GM12865 (cell line): ENCODE measurements around the gene MYO18B.

ENCODE experiments used
- DNase-seq: peaks from one replicate; pipeline ENCODE4 v3.0.0; 2010; ENCODE audit warnings: low read depth
- H3K4me3 ChIP-seq: 2 replicates; pipeline ENCODE4 v1.5.1; 2011; ENCODE audit warnings: mild to moderate bottlenecking, low read depth, low read length, control low read depth
- CTCF ChIP-seq: IDR thresholded peaks from 2 replicates; pipeline ENCODE4 v1.5.1; 2011; ENCODE audit warnings: low read length, control low read depth, low read depth, inconsistent platforms; ENCODE audit not compliant: insufficient read depth; ENCODE audit errors: missing control alignments

Gene MYO18B

GRCh38 chr22:25726241-25726640 lies 15.7 kb upstream of the MYO18B start:
- no peak for DNase-seq
- no peak overlapping the region for H3K4me3 ChIP-seq
- TF ChIP-seq CTCF: no peak

GRCh38 chr22:25728071-25728470 lies 13.9 kb upstream of the MYO18B start:
- DNase-seq: no peak
- no peak for TF ChIP-seq CTCF

GRCh38 chr22:25729016-25729995 lies 12.7 kb upstream of the MYO18B start:
- TF ChIP-seq CTCF: no peak
- H3K4me3 ChIP-seq: no peak overlapping the region
- no peak for DNase-seq

More at GRCh38 chr22:25728071-25728470, 13.9 kb upstream of the MYO18B start:
- H3K4me3 ChIP-seq: no peak overlapping the region

- no peak overlapping the region for H3K4me3 ChIP-seq
- DNase-seq: no peak
These were observed 6.3 kb upstream of the MYO18B start for GRCh38 chr22:25735650-25736049.

GRCh38 chr22:25736378-25737011 lies 5.5 kb upstream of the MYO18B start:
- no peak for DNase-seq
- no peak for TF ChIP-seq CTCF

More at GRCh38 chr22:25735650-25736049, 6.3 kb upstream of the MYO18B start:
- TF ChIP-seq CTCF: no peak

GRCh38 chr22:25739659-25740344 lies 2.2 kb upstream of the MYO18B start:
- no peak for DNase-seq
- H3K4me3 ChIP-seq: no peak overlapping the region
- TF ChIP-seq CTCF: no peak

More at GRCh38 chr22:25736378-25737011, 5.5 kb upstream of the MYO18B start:
- no peak overlapping the region for H3K4me3 ChIP-seq
